UCSD-AML1 (cell line): Measurements from ENCODE around the gene KIF7.
A peak's percentile ranks its signal among the peaks of the same experiment; 100 is the strongest.

Experiments used
- DNase-seq: peaks from one replicate; lab custom pipeline; 2025; ENCODE audit not compliant: unreplicated experiment; lab: John Stamatoyannopoulos, UW

The KIF7 gene

GRCh38 chr15:89669309-89669865 is 14.1 kb upstream of the KIF7 start:
- no peak for DNase-seq

GRCh38 chr15:89668171-89668570 is 12.9 kb upstream of the KIF7 start:
- no peak for DNase-seq

DNA sequence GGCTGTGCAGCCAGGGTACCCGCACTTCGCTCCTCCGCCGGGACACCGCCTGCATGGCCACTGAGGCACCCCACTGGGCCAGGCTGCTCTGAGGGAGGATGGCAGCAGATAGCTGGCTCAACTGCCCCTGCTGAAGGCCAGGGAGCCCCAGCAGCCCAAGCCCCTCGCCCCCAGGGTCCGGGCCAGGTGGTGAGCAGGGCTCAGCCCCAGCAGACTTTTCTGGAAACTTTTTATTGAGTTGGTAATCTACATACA is 12.4 kb upstream of the KIF7 start:
- no peak for DNase-seq

DNA sequence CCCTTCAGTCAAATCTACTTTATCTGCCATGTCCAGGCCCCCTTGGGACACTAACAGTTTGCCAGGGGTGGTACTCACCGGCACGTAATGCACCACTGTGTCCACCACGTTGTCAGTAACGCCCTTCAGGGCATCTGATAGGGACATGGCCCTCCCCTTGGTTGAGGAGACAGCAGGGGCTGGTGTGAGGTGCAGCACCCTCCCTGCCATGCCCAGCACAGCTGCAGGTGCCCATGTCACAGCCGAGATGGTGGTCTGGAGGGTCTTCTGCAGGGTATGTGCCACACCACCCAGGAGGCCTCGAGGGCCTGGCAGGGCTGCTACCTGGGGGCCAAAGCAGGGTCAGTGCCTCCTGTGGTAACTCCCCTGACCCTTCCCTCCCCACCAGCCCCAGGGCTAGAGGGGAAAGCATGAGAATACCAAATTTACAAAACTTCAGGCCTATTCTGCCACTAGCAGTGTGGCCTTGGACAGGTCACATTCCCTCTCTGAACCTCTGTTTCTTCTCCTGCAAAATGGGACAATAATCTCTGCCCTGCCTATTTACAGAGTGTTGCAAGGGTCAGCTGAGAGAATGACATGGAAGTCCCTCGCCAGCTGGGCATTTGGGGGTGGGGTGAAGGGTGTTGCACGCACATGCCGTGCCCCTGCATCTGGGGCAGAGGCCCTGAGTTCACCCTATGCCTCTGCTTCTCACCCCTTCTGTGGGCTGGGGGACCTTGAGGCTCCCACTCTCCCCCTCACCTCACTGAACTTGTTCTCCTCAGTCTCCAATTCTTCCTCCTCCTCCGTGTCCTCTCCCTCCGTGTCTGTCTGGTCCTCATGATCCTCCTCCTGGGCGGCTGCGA is 11.8 kb upstream of the KIF7 start:
- no peak for DNase-seq

GRCh38 chr15:89666184-89666857 is 11.1 kb upstream of the KIF7 start:
- no peak for DNase-seq

DNA sequence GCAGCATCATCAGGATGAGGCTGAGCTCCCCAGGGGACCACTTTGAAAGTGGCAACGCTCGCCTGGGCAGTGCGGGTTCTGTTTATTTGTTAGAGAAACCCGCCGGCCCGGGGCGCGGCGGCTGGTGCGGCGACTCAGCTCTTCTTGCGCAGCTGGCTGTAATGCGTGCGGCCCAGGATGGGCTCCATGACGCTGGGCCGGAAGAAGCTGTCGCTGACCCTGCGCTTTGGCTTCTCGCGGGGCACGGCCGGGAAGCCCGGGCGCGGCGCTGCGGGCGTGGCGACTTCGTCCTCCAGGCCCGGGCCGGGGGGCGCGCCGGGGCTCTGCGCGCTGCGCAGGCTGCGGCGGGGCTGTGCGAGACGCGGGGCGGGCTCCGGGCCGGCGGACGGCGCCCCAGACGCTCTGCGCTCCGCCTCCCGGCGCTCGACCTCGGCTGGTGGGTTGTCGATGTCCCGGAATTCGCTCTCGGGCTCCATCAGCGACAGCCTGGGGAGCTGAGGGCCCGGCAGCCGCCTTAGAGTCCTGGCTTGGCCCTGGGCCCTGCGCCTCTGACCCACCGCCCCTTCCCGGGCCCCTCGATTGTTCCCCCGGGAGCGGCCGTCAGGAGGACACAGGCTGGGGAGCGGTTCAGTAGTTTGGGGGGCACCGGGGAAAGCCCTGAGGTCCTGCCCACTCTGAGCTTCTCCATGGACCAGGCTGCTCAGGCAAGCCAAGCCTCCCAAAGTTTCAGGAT is 10.3 kb upstream of the KIF7 start:
- DNase-seq: no peak

- DNase-seq: no peak
These were observed 9.4 kb upstream of the KIF7 start for GRCh38 chr15:89664441-89665350.

GRCh38 chr15:89662893-89663626 is 7.8 kb upstream of the KIF7 start:
- peak; percentile 82 for DNase-seq

DNA sequence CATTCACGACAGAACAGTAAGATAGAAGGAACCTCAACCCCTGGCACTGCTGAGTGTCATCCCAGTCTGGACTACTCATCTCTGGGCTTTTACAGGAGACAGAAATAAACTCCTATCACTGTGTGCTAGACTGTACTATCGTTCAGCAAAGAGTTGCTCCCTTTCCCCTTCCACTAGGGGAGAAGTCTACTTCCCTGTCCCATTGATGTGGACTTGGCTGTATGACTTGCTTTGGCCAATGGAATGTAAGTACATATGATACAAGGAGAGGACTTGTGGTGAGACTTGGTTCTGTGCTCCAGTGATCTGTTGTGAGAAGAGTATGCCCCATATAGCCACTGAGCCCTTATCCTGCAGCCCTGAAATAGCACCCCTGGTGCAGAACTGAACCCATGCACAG is 5.3 kb upstream of the KIF7 start:
- DNase-seq: no peak

- no peak for DNase-seq
These were observed 4.0 kb upstream of the KIF7 start for GRCh38 chr15:89659295-89659694.

DNA sequence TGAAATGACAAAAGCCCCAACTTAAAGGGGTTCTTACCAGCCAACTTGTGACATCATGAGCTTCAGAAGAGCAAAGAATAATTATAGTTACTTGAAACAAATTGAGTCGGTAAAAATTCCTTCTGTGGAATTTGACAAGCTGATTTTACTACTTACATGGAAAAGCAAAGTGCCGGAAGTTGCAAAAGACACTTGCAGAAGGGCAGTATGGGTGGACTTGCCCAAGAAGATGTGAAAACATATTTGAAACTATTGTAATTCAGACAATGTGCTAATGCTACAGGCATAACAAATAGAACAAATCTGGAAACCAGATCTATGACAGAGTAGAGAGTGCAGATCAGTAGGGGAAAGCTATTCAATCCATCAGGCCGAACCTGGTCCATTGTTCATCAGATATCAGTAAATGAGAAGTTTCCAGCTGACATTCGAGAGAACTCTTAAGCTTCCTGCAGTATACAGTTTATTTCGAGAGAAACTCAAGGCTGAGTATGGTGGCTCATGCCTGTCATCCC is 2.5 kb upstream of the KIF7 start:
- DNase-seq: no peak

GRCh38 chr15:89656116-89656815 is 999 bp upstream of the KIF7 start:
- no peak for DNase-seq

DNA sequence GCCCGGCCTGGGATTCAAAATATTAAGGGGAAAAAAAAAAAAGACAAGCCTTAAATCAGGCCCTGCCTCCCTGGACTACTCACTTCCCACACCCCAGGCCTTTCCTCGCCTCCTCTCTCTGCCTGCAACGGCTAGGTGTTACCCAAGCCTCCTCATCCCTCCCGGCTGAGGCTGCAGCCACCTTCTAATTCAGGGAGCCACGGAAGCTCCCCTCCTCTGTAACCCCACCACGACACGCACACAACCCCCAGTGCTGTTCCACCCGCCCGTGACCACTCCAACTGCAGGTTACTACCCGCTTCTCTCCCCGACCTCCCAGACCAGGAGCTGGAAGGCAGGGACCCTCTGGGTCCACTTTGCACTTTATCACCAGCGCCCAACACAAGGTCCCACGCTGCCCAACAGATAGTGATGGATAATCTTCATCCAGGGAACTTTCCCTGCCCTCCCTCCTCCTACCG is 936 bp downstream of the KIF7 start:
- DNase-seq: no peak

DNA sequence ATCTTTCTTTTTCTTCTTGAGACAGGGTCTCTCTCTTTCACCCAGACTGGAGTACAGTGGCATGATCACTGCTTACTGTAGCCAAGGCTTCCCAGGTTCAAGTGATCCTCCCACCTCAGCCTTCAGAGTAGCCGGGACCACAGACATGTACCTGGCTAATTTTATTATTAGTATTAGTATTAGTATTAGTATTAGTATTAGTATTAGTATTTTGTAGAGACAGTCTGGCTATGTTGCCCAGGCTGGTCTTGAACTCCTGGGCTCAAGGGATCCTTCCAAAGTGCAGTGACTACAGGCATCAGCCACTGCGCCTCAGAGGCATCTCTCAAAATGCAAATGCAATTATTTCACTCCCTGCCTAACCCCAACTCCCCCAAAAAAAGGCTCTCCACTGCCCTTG is 1.7 kb downstream of the KIF7 start:
- DNase-seq: no peak

- no peak for DNase-seq
These were observed 2.6 kb downstream of the KIF7 start for GRCh38 chr15:89652666-89653065.

GRCh38 chr15:89652131-89652530 is 3.1 kb downstream of the KIF7 start:
- DNase-seq: no peak

GRCh38 chr15:89649716-89650115 is 5.6 kb downstream of the KIF7 start:
- no peak for DNase-seq

DNA sequence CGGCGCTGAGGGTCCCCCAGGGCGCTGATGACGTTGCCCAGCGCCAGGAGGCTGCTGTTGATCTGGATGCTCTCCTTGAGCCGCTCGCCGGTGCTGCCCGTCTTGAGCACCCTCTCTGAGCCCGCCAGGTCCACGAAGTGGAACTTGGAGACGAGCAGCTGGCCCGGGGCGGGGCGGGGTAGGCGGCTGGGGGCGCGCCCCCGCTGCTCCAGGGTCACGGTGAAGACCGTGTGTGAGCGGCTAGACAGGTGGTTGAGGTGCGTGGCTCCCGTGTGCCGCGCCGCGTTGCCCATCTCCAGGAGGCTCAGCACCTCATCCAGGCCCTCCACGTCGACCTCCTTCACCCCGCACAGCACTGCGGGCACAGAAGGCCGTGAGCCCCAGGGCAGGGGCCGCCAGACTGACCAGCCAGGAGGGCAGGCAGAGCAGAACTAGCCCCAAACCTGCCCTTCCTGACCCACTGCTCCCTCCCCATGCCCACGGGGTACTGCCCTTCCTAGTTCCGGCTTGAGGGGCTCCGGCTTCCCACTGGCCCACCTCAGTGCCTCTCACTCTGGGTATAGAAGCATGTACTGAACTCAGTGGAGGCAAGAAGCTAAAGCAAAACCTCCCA is 6.1 kb downstream of the KIF7 start:
- DNase-seq: no peak
